Adrenal gland (tissue), 12 donors: ENCODE data around the gene EML1. TPM values are rescaled to one million over a fixed set of nuclear protein-coding genes. Genes with fewer than 3 reads are reported as not detected.

Experiments used
- DNase-seq, 7 donors: peaks; one replicate each; pipeline ENCODE4 v3.0.0-alpha.2; 2019 to 2020
- H3K27ac ChIP-seq, 5 donors: fragments of 200-600 bp; sonication (generic) in 4 of 5; 1 replicate in 3 of 5; 2 replicates in 2 of 5; pipeline versions ENCODE4 v1.5.1 to v1.8.0; 2016 to 2020; ENCODE audit warnings: mild to moderate bottlenecking in 1 of 5
- H3K27me3 ChIP-seq: fragments of 200-600 bp; 2 replicates; pipeline ENCODE4 v1.8.0; 2021
- H3K36me3 ChIP-seq, 2 donors: fragments of 200-600 bp; replicated peaks in 1 of 2; 1 replicate in 1 of 2; 2 replicates in 1 of 2; pipeline versions ENCODE4 v1.5.1 to v1.8.0; 2018 to 2022
- H3K4me1 ChIP-seq, 2 donors: fragments of 200-600 bp; replicated peaks in 1 of 2; 1 replicate in 1 of 2; 2 replicates in 1 of 2; pipeline versions ENCODE4 v1.5.1 to v1.8.0; 2018 to 2021
- H3K4me3 ChIP-seq, 4 donors: fragments of 200-600 bp; sonication (generic) in 3 of 4; one replicate each; pipeline ENCODE4 v1.5.1; 2016 to 2018
- H3K9me3 ChIP-seq, 3 donors: fragments of 200-600 bp; sonication (generic) in 1 of 3; replicated peaks in 1 of 3; 1 replicate in 2 of 3; 2 replicates in 1 of 3; pipeline versions ENCODE4 v1.5.1 to v1.8.0; 2016 to 2021
- CTCF ChIP-seq, 6 experiments: fragments of 450-650 bp in 4 of 6; fragments of 200-600 bp in 2 of 6; sonication (generic) in 1 of 6; IDR thresholded peaks; 1 replicate in 5 of 6; 2 replicates in 1 of 6; pipeline versions ENCODE4 v1.5.1 to v1.8.0; 2016 to 2021; ENCODE audit warnings: antibody characterized with exemption in 6 of 6, mild to moderate bottlenecking in 2 of 6, moderate library complexity in 1 of 6
- POLR2A ChIP-seq, 2 donors: fragments of 450-650 bp; IDR thresholded peaks; one replicate each; pipeline ENCODE4 v1.6.1; 2017; ENCODE audit warnings: antibody characterized with exemption in 2 of 2, mild to moderate bottlenecking in 2 of 2, moderate library complexity in 1 of 2
- WGBS, 4 donors: extraction: QIAGEN DNeasy Blood & Tissue Kit in 2 of 4; methylation state at CpG; one replicate each; pipeline versions ENCODE4 v1.1.5 to v1.1.7; 2013 to 2017; 5-methylcytosine and 5-hydroxymethylcytosine counted together
- intact Hi-C, 2 donors: fragments of 100-400 bp; cut with DNase I; formaldehyde crosslinking; loops; one replicate each; pipeline versions ENCODE4 v1.14.1 to v1.15.0; 2022 to 2023
- polyA plus RNA-seq, 3 donors: library from polyadenylated mRNA; stranded (reverse); fragments of 200-250 nt in 2 of 3; fragments of 350-450 nt in 1 of 3; fragmentation: Illumina TruSeq in 1 of 3; extraction: RNeasy Lipid Tissue Mini Kit (QIAGEN cat#74804) in 1 of 3; gene quantifications; one replicate each; pipeline ENCODE4 v1.2.3, GENCODE V29; 2013 to 2014
- total RNA-seq, 9 donors: library from RNA; depleted of rRNA in 4 of 9; stranded (reverse); fragments of >200 nt in 4 of 9; fragments of 120-200 nt in 1 of 9; fragmentation: NEBNext Ultra II Directional in 1 of 9; extraction: Animal tissue kit (Norgen Biotek cat#: 25700) in 1 of 9; gene quantifications; one replicate each; pipeline versions ENCODE4 v1.1.0 to v1.2.4, GENCODE V29; 2013 to 2023
- donor health status: healthy with polysubstance abuse.
- donor health status: Bipolar disorder and iron deficiency.
- donor health status: DM: yes; HTN: yes; CAD: no.
- donor health status: DM: no; HTN: no; CAD: no.
- donor health status: DM: no; HTN: no; CAD: no.
- donor health status: DM: yes; HTN: yes; CAD: no.

Gene EML1
- total and polyA plus RNA-seq, 12 donors = 5.5 to 59.5 (median 16.2) TPM

DNA sequence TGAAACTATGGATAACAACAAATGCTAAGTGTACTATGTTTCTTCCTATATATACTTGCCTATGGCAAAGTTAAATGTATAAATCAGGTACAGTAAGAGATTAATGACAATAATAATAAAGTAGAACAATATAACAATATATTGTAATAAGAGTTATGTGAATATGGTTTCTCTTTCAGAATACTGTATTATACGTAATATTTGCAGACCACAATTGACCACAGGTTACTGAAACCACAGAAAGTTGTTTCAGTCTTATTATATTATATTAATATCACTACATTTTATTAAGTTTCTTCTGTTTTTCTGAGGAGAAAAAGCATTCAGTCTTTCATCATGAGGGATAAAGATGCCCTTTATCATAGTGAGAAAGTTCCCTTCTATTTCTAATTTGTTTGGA, 131.2 kb downstream of the EML1 start:
- TF ChIP-seq CTCF (IDR thresholded peaks at IDR 0.05) = no peak
- no peak for TF ChIP-seq POLR2A (IDR thresholded peaks at IDR 0.05)
- H3K36me3 ChIP-seq = no peaks in the 10 kb centered on the region
- WGBS, 4 donors = 82 to 89% (median 85%) methylated on average over 1 of the region's 1 CpG

GRCh38 chr14:99925471-99925870, 132.3 kb downstream of the EML1 start:
- Histone ChIP-seq H3K4me1 (no peaks in the 10 kb centered on the region), H3K36me3 (no peaks in the 10 kb centered on the region), H3K4me3 (no peak overlapping the region), H3K27me3 (no peaks in the 10 kb centered on the region), H3K9me3 (no peaks in the 10 kb centered on the region), H3K27ac (no peak overlapping the region)
- 93 to 100% (median 96%) methylated on average over 7 of the region's 7 CpGs for WGBS, 4 donors
- DNase-seq = no peak
- intact Hi-C loops = no loop called here
- no peak for TF ChIP-seq CTCF (IDR thresholded peaks at IDR 0.05)
- no peak for TF ChIP-seq POLR2A (IDR thresholded peaks at IDR 0.05)

More for the DNA sequence above, 131.2 kb downstream of the EML1 start:
- H3K4me3 ChIP-seq = no peak overlapping the region
- no peaks in the 10 kb centered on the region for H3K9me3 ChIP-seq
- no peaks in the 10 kb centered on the region for H3K4me1 ChIP-seq
- H3K27ac ChIP-seq = no peak overlapping the region
- DNase-seq = no peak
- no peaks in the 10 kb centered on the region for H3K27me3 ChIP-seq
- intact Hi-C loops = no loop called here

- Histone ChIP-seq H3K27me3 (no peaks in the 10 kb centered on the region), H3K36me3 (no peaks in the 10 kb centered on the region), H3K9me3 (no peaks in the 10 kb centered on the region), H3K27ac (no peak overlapping the region), H3K4me1 (no peaks in the 10 kb centered on the region), H3K4me3 (no peak overlapping the region)
- TF ChIP-seq POLR2A (IDR thresholded peaks at IDR 0.05) (no peak), CTCF (IDR thresholded peaks at IDR 0.05) (no peak)
- intact Hi-C loops = no loop called here
- no peak for DNase-seq
- 86 to 92% (median 91%) methylated on average over 5 of the region's 5 CpGs for WGBS, 4 donors
Measured at GRCh38 chr14:99928963-99929362, 135.8 kb downstream of the EML1 start.

DNA sequence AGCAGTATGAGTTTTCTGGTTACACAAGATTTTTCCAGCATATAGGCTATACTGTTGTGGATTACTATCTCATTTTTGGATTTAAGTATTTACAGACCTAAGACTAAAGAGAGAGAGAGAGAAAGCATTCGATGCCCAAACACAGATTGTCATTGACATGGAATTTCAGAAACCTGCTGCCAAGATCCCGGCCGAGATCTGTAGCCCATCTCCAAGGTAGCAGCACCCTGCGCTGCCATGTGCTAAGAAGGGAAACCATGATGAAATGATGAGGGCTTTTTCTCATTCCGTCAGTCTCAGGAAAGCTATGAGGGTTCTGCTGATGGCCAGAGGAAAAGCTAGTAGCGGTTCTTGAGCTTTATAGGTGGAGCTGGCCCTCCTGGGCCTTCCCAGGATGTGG, 136.4 kb downstream of the EML1 start:
- intact Hi-C loops = no loop called here
- WGBS, 4 donors = 94 to 99% (median 97%) methylated on average over 6 of the region's 6 CpGs
- H3K4me3 ChIP-seq = no peak overlapping the region
- TF ChIP-seq POLR2A (IDR thresholded peaks at IDR 0.05) (no peak), CTCF (IDR thresholded peaks at IDR 0.05) (no peak)
- DNase-seq = no peak
- H3K9me3 ChIP-seq = no peaks in the 10 kb centered on the region
- no peaks in the 10 kb centered on the region for H3K36me3 ChIP-seq
- no peaks in the 10 kb centered on the region for H3K4me1 ChIP-seq
- H3K27me3 ChIP-seq = no peaks in the 10 kb centered on the region
- no peak overlapping the region for H3K27ac ChIP-seq
